Fibroblast of lung (primary cell): Measurements from ENCODE around the gene RNF19B. TPM values are rescaled to one million over a fixed set of nuclear protein-coding genes. Genes with fewer than 3 reads are reported as not detected.
"Not testable (repeated sequence)": the region's sequence is repeated elsewhere in the genome, so short reads cannot be mapped to it uniquely, and the experiment has no call there.

Source experiments
- DNase-seq, 2 donors: peaks; one replicate each; pipeline versions ENCODE4 v3.0.0 to v3.0.0-alpha.2; 2010; ENCODE audit warnings: low read depth in 2 of 2
- H2AFZ ChIP-seq: 2 replicates; pipeline ENCODE4 v1.5.1; 2012; ENCODE audit warnings: low read length, control low read depth, inconsistent platforms
- H3K27ac ChIP-seq: 2 replicates; pipeline ENCODE4 v1.5.1; 2011; ENCODE audit warnings: low read length, control low read depth; ENCODE audit not compliant: insufficient read depth
- H3K27me3 ChIP-seq: 2 replicates; pipeline ENCODE4 v1.5.1; 2011; ENCODE audit warnings: mild to moderate bottlenecking, low read length; ENCODE audit not compliant: control insufficient read depth, insufficient read depth
- H3K36me3 ChIP-seq: 2 replicates; pipeline ENCODE4 v1.5.1; 2011; ENCODE audit warnings: low read length; ENCODE audit not compliant: control insufficient read depth, insufficient read depth
- H3K4me1 ChIP-seq: 2 replicates; pipeline ENCODE4 v1.5.1; 2011; ENCODE audit warnings: low read length; ENCODE audit not compliant: control insufficient read depth, insufficient read depth; ENCODE audit errors: extremely low read depth
- H3K4me2 ChIP-seq: 2 replicates; pipeline ENCODE4 v1.5.1; 2011; ENCODE audit warnings: low read length, control low read depth; ENCODE audit not compliant: insufficient read depth; ENCODE audit errors: extremely low read depth
- H3K4me3 ChIP-seq, 4 experiments: fragments of 200-600 bp in 1 of 4; sonication (generic) in 1 of 4; replicated peaks in 1 of 4; 2 replicates each; pipeline ENCODE4 v1.5.1; 2011 to 2016; ENCODE audit warnings: low read length in 4 of 4, low read depth in 3 of 4, mild to moderate bottlenecking in 3 of 4, control low read depth in 2 of 4, inconsistent platforms in 1 of 4, mixed read lengths in 1 of 4; ENCODE audit not compliant: insufficient read depth in 1 of 4; ENCODE audit errors: control extremely low read depth in 1 of 4
- H3K79me2 ChIP-seq: 2 replicates; pipeline ENCODE4 v1.5.1; 2012; ENCODE audit warnings: mild to moderate bottlenecking, low read length, inconsistent platforms; ENCODE audit not compliant: control insufficient read depth, insufficient read depth
- H3K9ac ChIP-seq: 2 replicates; pipeline ENCODE4 v1.5.1; 2011; ENCODE audit warnings: mild to moderate bottlenecking, low read length, control low read depth; ENCODE audit not compliant: insufficient read depth
- H3K9me3 ChIP-seq: 2 replicates; pipeline ENCODE4 v1.5.1; 2012; ENCODE audit warnings: low read depth, low read length; ENCODE audit not compliant: control insufficient read depth, insufficient read depth
- H4K20me1 ChIP-seq: 2 replicates; pipeline ENCODE4 v1.5.1; 2011; ENCODE audit warnings: low read length; ENCODE audit not compliant: control insufficient read depth, insufficient read depth; ENCODE audit errors: extremely low read depth
- CTCF ChIP-seq, 2 donors: IDR thresholded peaks in 1 of 2; conservative IDR thresholded peaks in 1 of 2; 1 replicate in 1 of 2; 2 replicates in 1 of 2; pipeline ENCODE4 v1.5.1; 2011 to 2012; ENCODE audit warnings: low read length in 2 of 2, control low read depth in 1 of 2, inconsistent platforms in 1 of 2, low read depth in 1 of 2, mild to moderate bottlenecking in 1 of 2
- EZH2 ChIP-seq: IDR thresholded peaks from 2 replicates; pipeline ENCODE4 v1.5.1; 2012; ENCODE audit warnings: low read length, control low read depth, mild to moderate bottlenecking; ENCODE audit errors: missing control alignments
- polyA plus RNA-seq, 2 donors: library from polyadenylated mRNA; depleted of rRNA in 1 of 2; stranded (reverse) in 1 of 2; unstranded in 1 of 2; fragments of >200 nt; gene quantifications; 2 replicates each; pipeline ENCODE4 v1.2.1, GENCODE V29; 2011 to 2012; ENCODE audit warnings: missing spikeins in 1 of 2
- total RNA-seq: library from RNA; depleted of rRNA; stranded (reverse); fragments of >200 nt; gene quantifications from 2 replicates; pipeline ENCODE4 v1.2.1, GENCODE V29; 2014

RNF19B gene
- total and polyA plus RNA-seq, 2 donors (not counting 1 experiment from before 2014, with no cell fraction given), result 10.1 to 15.4 TPM

- no peak overlapping the region for H3K9ac ChIP-seq
- TF ChIP-seq EZH2 (no peak), CTCF (conservative IDR thresholded peaks at IDR 0.05 in 1 of 2, IDR thresholded peaks at IDR 0.05 in 1 of 2; ENCODE audit: low read depth in 1 of 2, low read length in 2 of 2) (no peak)
- H4K20me1 ChIP-seq, result no peaks in the 10 kb centered on the region
- H3K9me3 ChIP-seq, result no peaks in the 10 kb centered on the region
- H2AFZ ChIP-seq, result no peak overlapping the region
- H3K27ac ChIP-seq, result no peak overlapping the region
- no peak overlapping the region for H3K4me3 ChIP-seq
- H3K79me2 ChIP-seq, result no peaks in the 10 kb centered on the region
- H3K4me1 ChIP-seq, result no peaks in the 10 kb centered on the region
- DNase-seq, result peak in 1 of 2 donors; percentile 43
- no peaks in the 10 kb centered on the region for H3K36me3 ChIP-seq
- H3K27me3 ChIP-seq, result peaks cover 9% of the 10 kb centered on the region
- H3K4me2 ChIP-seq, result no peak overlapping the region
These were observed 57.2 kb downstream of the RNF19B start for GRCh38 chr1:32907435-32907834.

- H3K4me1 ChIP-seq, result no peaks in the 10 kb centered on the region
- TF ChIP-seq EZH2, result no peak
- H3K36me3 ChIP-seq, result no peaks in the 10 kb centered on the region
These were observed 58.0 kb downstream of the RNF19B start for GRCh38 chr1:32906654-32907053.

GRCh38 chr1:32905588-32905987 is 59.0 kb downstream of the RNF19B start:
- DNase-seq, H3K27me3 ChIP-seq, H3K4me1 ChIP-seq: not testable (repeated sequence)

More at GRCh38 chr1:32906654-32907053, 58.0 kb downstream of the RNF19B start:
- H3K9me3 ChIP-seq, result no peaks in the 10 kb centered on the region
- H4K20me1 ChIP-seq, result no peaks in the 10 kb centered on the region
- no peak overlapping the region for H3K4me3 ChIP-seq
- no peak overlapping the region for H3K27ac ChIP-seq
- H2AFZ ChIP-seq, result no peak overlapping the region
- no peak overlapping the region for H3K4me2 ChIP-seq
- peaks cover 9% of the 10 kb centered on the region for H3K27me3 ChIP-seq
- no peak for DNase-seq
- H3K9ac ChIP-seq, result no peak overlapping the region
- no peaks in the 10 kb centered on the region for H3K79me2 ChIP-seq

GRCh38 chr1:32904797-32905196 is 59.8 kb downstream of the RNF19B start:
- peaks cover 5% of the 10 kb centered on the region for H3K27me3 ChIP-seq
- H3K27ac ChIP-seq, result no peak overlapping the region
- no peak for DNase-seq
- H3K79me2 ChIP-seq, result no peaks in the 10 kb centered on the region
- no peaks in the 10 kb centered on the region for H3K4me1 ChIP-seq
- no peak overlapping the region for H3K4me2 ChIP-seq
- no peak overlapping the region for H3K9ac ChIP-seq
- H2AFZ ChIP-seq, result no peak overlapping the region
- no peaks in the 10 kb centered on the region for H3K9me3 ChIP-seq
- TF ChIP-seq CTCF (conservative IDR thresholded peaks at IDR 0.05 in 1 of 2, IDR thresholded peaks at IDR 0.05 in 1 of 2; ENCODE audit: low read depth in 1 of 2, low read length in 2 of 2), result no peak
- TF ChIP-seq EZH2, result no peak
- no peak overlapping the region for H3K4me3 ChIP-seq
- H3K36me3 ChIP-seq, result no peaks in the 10 kb centered on the region
- no peaks in the 10 kb centered on the region for H4K20me1 ChIP-seq

More at GRCh38 chr1:32905588-32905987, 59.0 kb downstream of the RNF19B start:
- not testable (repeated sequence) for H3K9me3 ChIP-seq, H3K4me2 ChIP-seq, H3K9ac ChIP-seq, H2AFZ ChIP-seq, H3K36me3 ChIP-seq, H4K20me1 ChIP-seq, H3K4me3 ChIP-seq, H3K27ac ChIP-seq, H3K79me2 ChIP-seq
